HG02610 (cell line): ENCODE results near the gene LHPP.
"Not testable (repeated sequence)": the region's sequence is repeated elsewhere in the genome, so short reads cannot be mapped to it uniquely, and the experiment has no call there.

ENCODE experiments used
- ATAC-seq: cut with Tn5 transposase; IDR thresholded peaks from one replicate; pipeline ENCODE4 v1.9.1; 2021; ENCODE audit warnings: mild to moderate bottlenecking, moderate library complexity; ENCODE audit not compliant: unreplicated experiment

The LHPP gene

GRCh38 chr10:124461642-124462347 is at the start of gene LHPP:
TSS of gene LHPP (plus strand) at chr10:124461823. CDS start at chr10:124461863, 40 bp downstream.
- ATAC-seq, result peak; percentile 95

DNA sequence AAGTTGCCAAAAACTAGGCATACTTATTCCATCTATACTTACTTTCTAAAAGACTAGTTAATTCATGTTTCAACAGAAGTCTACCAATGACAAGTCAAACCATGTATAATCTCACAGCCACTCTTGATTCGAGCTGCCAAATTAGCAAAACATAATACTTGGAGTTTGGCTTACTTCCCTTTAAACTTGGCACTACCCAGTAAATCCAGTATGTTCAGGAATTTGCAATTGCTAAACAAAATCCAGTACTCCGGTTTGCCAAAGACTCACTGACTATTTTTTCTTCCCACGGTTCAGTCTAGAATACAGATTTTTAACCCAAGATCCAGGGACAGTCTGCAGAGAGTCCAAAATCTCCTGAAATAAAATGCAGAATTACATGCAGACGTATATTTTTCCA is 47.5 kb upstream of the LHPP start:
- ATAC-seq, result no peak

DNA sequence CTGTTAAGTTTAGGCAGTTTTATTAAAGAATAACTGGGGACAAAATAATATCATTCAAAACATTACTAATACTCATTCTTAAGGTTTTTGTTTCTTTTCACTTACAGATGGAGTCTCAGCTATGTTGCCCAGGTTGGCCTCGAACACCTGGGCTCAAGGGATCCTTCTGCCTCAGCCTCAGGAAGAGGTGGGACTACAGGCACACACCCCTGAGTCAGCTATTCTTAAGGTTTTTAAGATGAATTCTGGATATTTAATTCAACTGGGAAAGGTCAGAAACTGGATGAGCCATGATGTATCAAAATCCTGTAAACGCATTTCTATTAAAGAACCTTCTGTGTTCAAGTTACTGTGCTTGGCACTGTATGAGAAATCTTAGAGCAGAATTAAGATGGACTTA is 46.4 kb upstream of the LHPP start:
- ATAC-seq, result no peak

- ATAC-seq, result no peak
These were observed 44.9 kb upstream of the LHPP start for GRCh38 chr10:124416733-124417132.

DNA sequence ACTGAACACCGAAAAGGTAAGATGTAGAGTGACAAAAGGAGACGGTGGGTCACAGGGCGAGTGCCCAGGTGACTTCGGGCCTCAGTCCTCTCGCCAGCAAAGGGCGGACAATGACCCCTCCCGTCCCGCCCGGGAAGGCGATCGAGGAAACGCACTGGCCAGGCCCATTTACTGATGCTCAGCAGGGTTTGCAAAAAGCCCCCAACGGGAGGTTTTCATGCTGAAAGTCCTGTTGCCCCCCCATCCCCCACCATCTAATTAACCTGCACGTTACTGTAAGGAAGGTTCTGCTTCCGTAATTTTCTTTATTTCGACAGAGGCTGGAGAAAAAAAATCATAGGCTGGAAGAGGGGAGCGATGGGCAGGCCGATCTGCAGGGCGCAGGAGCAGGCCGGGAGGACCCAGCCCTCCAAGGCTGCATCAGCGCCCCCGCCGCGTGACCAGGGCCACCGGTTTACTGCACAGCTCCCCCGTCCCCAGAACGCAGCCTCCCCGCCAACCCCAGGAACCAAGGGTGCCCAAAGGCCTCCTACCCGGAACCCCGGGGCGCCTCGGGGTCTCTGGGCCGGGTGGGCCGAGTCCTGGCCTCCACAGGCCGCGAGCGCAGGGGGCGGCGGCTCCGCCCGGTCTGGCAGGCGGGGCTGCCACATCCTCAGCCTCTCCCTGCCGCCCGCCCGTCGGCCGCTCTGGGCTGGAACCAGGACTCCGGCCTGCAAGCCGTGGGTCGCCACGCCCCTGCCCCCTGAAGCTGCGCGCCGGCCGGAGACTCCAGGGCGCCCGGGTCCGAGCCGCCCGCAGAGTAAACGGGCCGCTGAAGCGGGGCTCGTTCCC is 43.5 kb upstream of the LHPP start:
- ATAC-seq, result no peak

GRCh38 chr10:124418726-124419501 is 42.7 kb upstream of the LHPP start, which contains the start of gene OAT:
TSS of gene OAT (minus strand) at chr10:124418923. CDS start at chr10:124412171, 6,752 bp downstream.
- ATAC-seq, result peak; percentile 96

DNA sequence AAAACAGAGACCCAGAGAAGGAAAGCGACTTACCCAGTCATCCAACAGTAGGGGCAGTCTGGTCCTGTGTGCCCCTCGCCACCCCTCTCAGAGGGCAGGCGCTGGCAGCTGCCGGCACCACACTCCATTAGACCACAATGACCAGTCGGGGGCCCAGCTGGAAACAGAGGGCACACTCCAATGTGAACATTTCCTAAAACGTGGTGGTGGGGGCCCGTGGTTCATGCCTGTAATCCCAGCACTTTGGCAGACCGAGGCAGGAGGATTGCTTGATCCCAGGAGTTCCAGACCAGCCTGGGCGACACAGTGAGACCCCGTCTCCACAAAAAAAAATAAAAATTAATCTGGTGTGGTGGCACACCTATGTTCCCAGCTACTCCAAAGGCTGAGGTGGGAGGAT is 42.0 kb upstream of the LHPP start:
- ATAC-seq, result no peak

GRCh38 chr10:124420254-124420653 is 41.4 kb upstream of the LHPP start:
- ATAC-seq, result no peak

GRCh38 chr10:124422742-124423141 is 38.9 kb upstream of the LHPP start:
- no peak for ATAC-seq

DNA sequence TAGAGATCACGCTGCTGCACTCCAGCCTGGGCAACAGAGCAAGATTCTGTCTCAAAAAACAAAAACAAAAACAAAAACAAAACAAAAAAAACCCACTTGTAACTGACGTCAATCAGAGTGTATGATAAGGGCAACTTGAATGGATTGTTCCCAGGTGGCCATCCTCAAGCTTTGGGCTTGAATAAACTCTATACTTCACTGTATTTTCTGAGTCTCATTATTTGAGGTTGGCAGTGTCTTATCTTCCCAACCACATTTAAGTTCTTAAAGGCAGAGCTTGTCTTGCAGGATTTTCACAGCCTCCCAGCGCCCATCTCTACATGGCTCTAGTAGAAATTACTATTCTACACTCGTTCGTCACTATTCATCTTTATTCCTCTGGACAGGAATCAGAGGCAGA is 37.8 kb upstream of the LHPP start:
- no peak for ATAC-seq

DNA sequence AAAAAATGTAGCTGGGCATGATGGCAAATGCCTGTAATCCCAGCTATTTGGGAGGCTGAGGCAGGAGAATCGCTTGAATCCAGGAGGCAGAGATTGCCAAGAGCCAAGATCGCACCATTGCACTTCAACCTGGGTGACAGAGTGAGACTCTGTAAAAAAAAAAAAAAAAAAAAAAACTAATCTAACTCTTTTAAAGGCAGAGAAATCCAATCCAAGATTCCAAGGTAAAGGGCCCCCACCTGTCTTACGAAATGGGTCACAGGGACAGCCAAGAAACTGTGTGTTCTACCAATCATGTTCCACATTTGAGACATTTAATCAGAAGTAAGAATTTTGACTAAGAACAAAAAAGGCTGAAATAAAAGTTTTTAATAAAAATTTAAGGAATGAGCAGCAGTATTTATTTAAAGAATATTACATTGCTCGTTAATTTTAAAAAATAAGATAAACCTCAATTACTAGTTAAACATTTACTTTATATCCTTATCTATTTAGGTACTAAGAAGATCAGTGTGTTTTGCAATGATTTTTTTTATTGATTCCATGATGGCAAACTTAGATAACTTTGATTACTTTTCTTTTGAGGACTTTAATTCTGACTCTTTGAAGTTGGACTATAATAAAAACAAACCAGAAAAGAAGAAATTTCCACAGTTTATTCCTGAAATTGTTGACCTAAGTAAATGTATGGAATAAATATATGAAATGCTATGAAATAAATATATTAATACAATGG is 36.2 kb upstream of the LHPP start:
- no peak for ATAC-seq

- no peak for ATAC-seq
These were observed 33.3 kb upstream of the LHPP start for GRCh38 chr10:124428207-124428777.

GRCh38 chr10:124429576-124429975 is 32.0 kb upstream of the LHPP start:
- ATAC-seq, result no peak

DNA sequence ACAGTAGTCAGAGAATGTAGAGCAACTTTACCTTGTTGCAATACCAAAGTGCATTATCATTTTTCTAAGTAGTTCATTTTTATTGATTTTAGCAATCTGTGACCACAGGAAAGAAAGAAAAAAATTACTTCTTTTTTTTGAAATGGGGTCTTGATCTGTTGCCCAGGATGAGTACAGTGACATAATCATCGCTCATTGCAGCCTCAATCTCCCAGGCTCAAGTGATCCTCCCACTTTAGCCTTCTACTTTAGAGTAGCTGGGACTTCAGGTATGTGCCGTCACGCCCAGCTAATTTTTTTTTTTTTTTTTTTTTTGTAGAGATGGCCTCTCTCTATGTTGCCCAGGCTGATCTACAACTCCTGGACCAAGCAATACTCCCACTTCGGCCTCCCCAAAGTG is 31.5 kb upstream of the LHPP start:
- ATAC-seq, result no peak

DNA sequence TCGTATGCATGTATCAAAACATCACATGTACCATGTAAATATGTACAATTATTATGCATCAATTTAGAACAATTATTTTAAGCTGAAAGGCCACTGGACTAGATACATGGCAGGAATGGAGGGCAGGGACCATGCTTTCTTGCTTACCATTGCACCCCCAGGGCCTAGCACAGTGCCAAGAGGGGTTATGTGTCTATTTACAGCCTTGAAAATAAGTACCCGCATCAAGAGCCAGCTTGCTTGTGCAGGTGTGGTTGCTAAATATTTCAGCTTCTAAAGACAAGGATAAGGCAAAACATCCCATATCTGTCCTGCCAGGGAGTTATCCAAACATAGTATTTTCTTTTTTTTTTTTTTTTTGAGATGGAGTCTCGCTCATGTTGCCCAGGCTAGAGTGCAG is 28.2 kb upstream of the LHPP start:
- no peak for ATAC-seq

GRCh38 chr10:124435683-124436082 is 25.9 kb upstream of the LHPP start:
- not testable (repeated sequence) for ATAC-seq

GRCh38 chr10:124436191-124436638 is 25.4 kb upstream of the LHPP start:
- no peak for ATAC-seq

DNA sequence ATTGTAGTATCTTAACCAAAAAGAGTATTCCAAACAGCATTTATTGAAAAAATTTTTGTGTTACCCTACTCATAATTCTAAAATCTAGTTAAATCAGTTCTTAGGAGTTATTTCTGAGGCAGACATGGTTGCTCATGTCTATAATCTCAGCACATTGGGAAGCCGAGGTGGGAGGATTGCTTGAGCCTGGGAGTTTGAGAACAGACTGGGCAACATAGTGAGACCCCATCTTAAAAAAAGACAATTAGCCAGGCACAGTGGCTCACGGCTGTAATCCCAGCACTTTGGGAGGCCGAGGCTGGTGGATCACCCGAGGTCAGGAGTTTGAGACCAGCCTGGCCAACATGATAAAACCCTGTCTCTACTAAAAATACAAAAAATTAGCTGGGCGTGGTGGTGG is 19.9 kb upstream of the LHPP start:
- ATAC-seq, result not testable (repeated sequence)

GRCh38 chr10:124446830-124447750 is 14.5 kb upstream of the LHPP start:
- ATAC-seq, result no peak
